ENCODE data around the gene CBR4.

- no peak for TF ChIP-seq ESRRA (CRISPR knock-in tag; IDR thresholded peaks at IDR 0.05; ENCODE audit: borderline replicate concordance)
- TF ChIP-seq CREB1 (CRISPR knock-in tag; IDR thresholded peaks at IDR 0.05), result no peak
- no peak for TF ChIP-seq CTCF (IDR thresholded peaks at IDR 0.05)
- no peak for TF ChIP-seq PREB (CRISPR knock-in tag; IDR thresholded peaks at IDR 0.05; ENCODE audit: borderline replicate concordance)
These were observed 15.1 kb downstream of the CBR4 start for GRCh38 chr4:168994958-168995357.

Measured in WTC11 (cell line).